Measurements from ENCODE around the gene DNPEP. TPM values are rescaled to one million over a fixed set of nuclear protein-coding genes. Genes with fewer than 3 reads are reported as not detected.
A peak's percentile ranks its signal among the peaks of the same experiment; 100 is the strongest.

Gene DNPEP
- total RNA-seq, 4 donors from 2014 or later: 35.2 to 88.1 (median 52.6) TPM

- no peak for TF ChIP-seq POLR2A (IDR thresholded peaks at IDR 0.05)
- TF ChIP-seq EP300 (IDR thresholded peaks at IDR 0.05): no peak
- TF ChIP-seq CTCF (IDR thresholded peaks at IDR 0.05): no peak
- H3K4me1 ChIP-seq: peaks cover 0 to 24% (median 10%) of the 10 kb centered on the region in 4 donors
- peak overlapping the region; percentile 17 to 85 (median 50) for H3K4me3 ChIP-seq
- WGBS, 2 donors: 47 to 51% methylated on average over 6 of the region's 6 CpGs
- peaks cover 0 to 28% (median 9%) of the 10 kb centered on the region in 3 donors for H3K36me3 ChIP-seq
- DNase-seq (ENCODE audit: low spot score in 2 of 2): no peak
- H3K9me3 ChIP-seq: peaks cover 0 to 5% (median 0%) of the 10 kb centered on the region in 4 donors
- H3K27me3 ChIP-seq: no peaks in the 10 kb centered on the region
- H3K27ac ChIP-seq: peak overlapping the region; percentile 60 to 96 (median 88)
Measured at GRCh38 chr2:219388907-219389156, 1.1 kb upstream of the DNPEP start.

GRCh38 chr2:219388121-219388906 lies 602 bp upstream of the DNPEP start:
- Histone ChIP-seq H3K27me3 (no peaks in the 10 kb centered on the region), H3K36me3 (peaks cover 0 to 33% (median 9%) of the 10 kb centered on the region in 3 donors), H3K4me3 (peak overlapping the region; percentile 17 to 85 (median 58)), H3K9me3 (peaks cover 0 to 5% (median 0%) of the 10 kb centered on the region in 4 donors), H3K27ac (peak overlapping the region; percentile 60 to 96 (median 88)), H3K4me1 (peaks cover 0 to 24% (median 10%) of the 10 kb centered on the region in 4 donors)
- DNase-seq (ENCODE audit: low spot score in 2 of 2): peak; percentile 95 to 96
- WGBS, 2 donors: 2% methylated on average over 18 to 30 of the region's 78 CpGs
- TF ChIP-seq EP300 (IDR thresholded peaks at IDR 0.05) (peak in 1 of 2 donors; percentile 47), POLR2A (IDR thresholded peaks at IDR 0.05) (no peak), CTCF (IDR thresholded peaks at IDR 0.05) (peak; percentile 61 to 93 (median 87))

- TF ChIP-seq CTCF (IDR thresholded peaks at IDR 0.05) (no peak), EP300 (IDR thresholded peaks at IDR 0.05) (no peak), POLR2A (IDR thresholded peaks at IDR 0.05) (no peak)
- H3K36me3 ChIP-seq: peaks cover 0 to 49% (median 9%) of the 10 kb centered on the region in 3 donors
- H3K27me3 ChIP-seq: no peaks in the 10 kb centered on the region
- peak overlapping the region; percentile 76 to 96 (median 80) for H3K4me3 ChIP-seq
- peak overlapping the region; percentile 93 to 96 (median 94) for H3K27ac ChIP-seq
- H3K9me3 ChIP-seq: peaks cover 0 to 5% (median 0%) of the 10 kb centered on the region in 4 donors
- 39 to 40% methylated on average over 19 of the region's 19 CpGs for WGBS, 2 donors
- peaks cover 0 to 24% (median 10%) of the 10 kb centered on the region in 4 donors for H3K4me1 ChIP-seq
- no peak for DNase-seq (ENCODE audit: low spot score in 2 of 2)
Measured at GRCh38 chr2:219386532-219387280, 1.0 kb downstream of the DNPEP start.

- TF ChIP-seq POLR2A (IDR thresholded peaks at IDR 0.05) (no peak), EP300 (IDR thresholded peaks at IDR 0.05) (no peak), CTCF (IDR thresholded peaks at IDR 0.05) (no peak)
- 93 to 95% methylated on average over 17 to 19 of the region's 19 CpGs for WGBS, 2 donors
- Histone ChIP-seq H3K9me3 (peaks cover 0 to 5% (median 0%) of the 10 kb centered on the region in 4 donors), H3K27ac (no peak overlapping the region), H3K36me3 (peaks cover 0 to 56% (median 13%) of the 10 kb centered on the region in 3 donors), H3K27me3 (no peaks in the 10 kb centered on the region), H3K4me1 (peaks cover 0 to 24% (median 10%) of the 10 kb centered on the region in 4 donors), H3K4me3 (no peak overlapping the region)
- no peak for DNase-seq (ENCODE audit: low spot score in 2 of 2)
Measured at GRCh38 chr2:219385958-219386520, 1.7 kb downstream of the DNPEP start.
